SK-N-MC (cell line): ENCODE results near the gene ARNT2.

Source experiments
- DNase-seq: peaks from one replicate; pipeline ENCODE4 v3.0.0-alpha.2; 2011; ENCODE audit warnings: low read depth, low spot score
- H3K27ac ChIP-seq: fragments of 200-600 bp; sonication (generic); 2 replicates; pipeline ENCODE4 v1.5.1; 2016; ENCODE audit warnings: mixed run types
- H3K36me3 ChIP-seq: fragments of 200-600 bp; sonication (generic); 2 replicates; pipeline ENCODE4 v1.6.1; 2017; ENCODE audit warnings: antibody characterized with exemption, low read length, mixed read lengths; ENCODE audit not compliant: insufficient read depth
- H3K4me3 ChIP-seq: fragments of 200-600 bp; sonication (generic); 2 replicates; pipeline ENCODE4 v1.5.1; 2016
- H3K9ac ChIP-seq: fragments of 200-600 bp; sonication (generic); 2 replicates; pipeline ENCODE4 v1.8.0; 2017; ENCODE audit warnings: mixed run types, mixed read lengths; ENCODE audit not compliant: insufficient read length
- H3K9me3 ChIP-seq: fragments of 200-600 bp; sonication (generic); 2 replicates; pipeline ENCODE4 v1.6.1; 2017; ENCODE audit warnings: low read depth, mild to moderate bottlenecking, antibody characterized with exemption, low read length, moderate library complexity, mixed read lengths
- EZH2 ChIP-seq: fragments of 200-600 bp; sonication (generic); IDR thresholded peaks from one replicate; pipeline ENCODE4 v1.6.1; 2017; ENCODE audit warnings: antibody characterized with exemption
- FOXP2 ChIP-seq: optimal IDR thresholded peaks from 2 replicates; pipeline ENCODE3; 2011; ENCODE audit warnings: mild to moderate bottlenecking, moderate library complexity; ENCODE audit not compliant: insufficient read depth; ENCODE audit errors: extremely low read length, control extremely low read depth
- POLR2AphosphoS5 ChIP-seq: IDR thresholded peaks from 2 replicates; pipeline ENCODE4 v1.6.1; 2012; ENCODE audit warnings: mild to moderate bottlenecking, low read depth, low read length, borderline replicate concordance

ARNT2 gene

GRCh38 chr15:80512726-80513660 is 108.8 kb downstream of the ARNT2 start:
- DNase-seq: no peak

DNA sequence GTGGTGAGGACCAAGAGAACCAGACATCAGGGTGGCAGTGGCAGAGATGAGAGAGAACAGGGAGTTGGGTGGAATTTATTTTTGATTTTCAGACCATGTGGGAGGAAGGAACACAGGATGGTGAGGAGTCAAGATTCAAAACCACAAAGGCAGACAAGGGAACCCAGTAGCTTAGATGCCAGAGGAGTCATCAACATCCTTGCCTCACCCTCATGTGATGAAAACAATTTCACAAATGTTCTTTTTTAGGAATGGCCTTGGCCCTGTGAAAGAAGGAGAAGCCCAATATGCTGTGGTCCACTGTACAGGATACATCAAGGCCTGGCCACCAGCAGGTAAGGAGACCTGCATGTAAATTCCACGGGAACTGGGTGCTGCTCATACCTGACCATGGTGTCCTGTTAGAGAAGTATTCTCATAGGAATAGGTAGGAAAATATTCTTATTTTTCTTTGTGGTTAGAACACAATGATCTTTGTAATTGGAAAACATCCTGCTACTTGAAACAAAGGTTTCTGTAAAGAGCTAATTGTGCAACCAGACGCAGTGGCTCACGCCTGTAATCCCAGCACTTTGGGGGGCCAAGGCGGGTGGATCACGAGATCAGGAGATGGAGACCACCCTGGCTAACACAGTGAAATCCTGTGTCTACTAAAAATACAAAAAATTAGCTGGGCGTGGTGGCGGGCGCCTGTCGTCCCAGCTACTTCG is 110.0 kb downstream of the ARNT2 start:
- TF ChIP-seq POLR2AphosphoS5 (no peak), EZH2 (no peak), FOXP2 (no peak)
- no peak for DNase-seq
- Histone ChIP-seq H3K9me3 (no peaks in the 10 kb centered on the region), H3K27ac (no peak overlapping the region), H3K36me3 (no peaks in the 10 kb centered on the region), H3K4me3 (no peak overlapping the region), H3K9ac (no peak overlapping the region)

More at GRCh38 chr15:80512726-80513660, 108.8 kb downstream of the ARNT2 start:
- no peak for TF ChIP-seq EZH2
- TF ChIP-seq POLR2AphosphoS5: no peak
- no peak for TF ChIP-seq FOXP2
- H3K9ac ChIP-seq: no peak overlapping the region
- H3K4me3 ChIP-seq: no peak overlapping the region
- no peaks in the 10 kb centered on the region for H3K36me3 ChIP-seq
- H3K27ac ChIP-seq: no peak overlapping the region
- no peaks in the 10 kb centered on the region for H3K9me3 ChIP-seq

DNA sequence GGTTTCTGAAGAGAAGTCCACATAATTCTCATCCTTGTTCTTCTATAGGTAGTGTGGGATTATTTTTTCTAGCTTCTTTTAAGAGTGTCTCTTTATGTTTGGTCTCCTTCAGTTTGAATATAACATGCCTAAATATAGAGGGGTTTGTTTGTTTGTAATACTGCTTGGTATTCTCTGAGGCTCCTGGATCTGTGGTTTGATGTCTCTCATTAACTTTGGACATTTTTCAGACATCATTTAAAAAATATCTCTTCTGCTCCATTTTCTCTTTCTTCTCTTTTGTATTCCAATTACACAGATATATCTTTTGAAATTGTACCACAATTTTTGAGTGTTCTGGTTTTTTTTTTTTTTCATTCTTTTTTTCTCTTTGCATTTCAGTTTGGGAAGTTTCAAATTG is 113.1 kb downstream of the ARNT2 start:
- no peaks in the 10 kb centered on the region for H3K9me3 ChIP-seq
- H3K9ac ChIP-seq: no peak overlapping the region
- no peak for DNase-seq
- H3K4me3 ChIP-seq: no peak overlapping the region
- H3K27ac ChIP-seq: no peak overlapping the region
- no peaks in the 10 kb centered on the region for H3K36me3 ChIP-seq
- TF ChIP-seq FOXP2: no peak
- TF ChIP-seq EZH2: no peak
- no peak for TF ChIP-seq POLR2AphosphoS5

DNA sequence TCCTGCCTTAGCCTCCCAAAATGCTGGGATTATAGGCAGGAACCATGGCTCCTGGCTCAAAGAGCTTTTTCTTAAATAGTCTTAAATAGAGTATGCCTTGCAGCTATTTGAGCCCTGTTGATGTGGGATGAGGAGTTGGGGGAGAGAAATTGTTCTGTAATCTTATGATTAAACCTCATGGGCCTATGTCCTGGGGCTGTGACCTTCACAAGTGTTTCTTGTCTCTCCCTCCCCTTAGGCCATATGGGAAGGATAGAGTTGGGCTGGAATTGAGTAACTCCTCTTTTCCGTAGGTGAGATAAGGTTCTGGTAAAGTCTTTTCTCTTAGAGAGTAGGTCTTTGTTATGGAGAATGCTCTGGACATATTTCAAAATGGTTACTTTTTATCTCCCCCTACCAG is 114.3 kb downstream of the ARNT2 start:
- no peak for DNase-seq
- TF ChIP-seq POLR2AphosphoS5 (no peak), EZH2 (no peak), FOXP2 (no peak)
- H3K9ac ChIP-seq: no peak overlapping the region

GRCh38 chr15:80523746-80524145 is 119.6 kb downstream of the ARNT2 start:
- DNase-seq: no peak
- H3K4me3 ChIP-seq: no peak overlapping the region
- no peak overlapping the region for H3K27ac ChIP-seq
- no peak for TF ChIP-seq POLR2AphosphoS5
- TF ChIP-seq EZH2: no peak
- H3K9me3 ChIP-seq: no peaks in the 10 kb centered on the region
- H3K36me3 ChIP-seq: no peaks in the 10 kb centered on the region
- H3K9ac ChIP-seq: no peak overlapping the region

More for the DNA sequence above, 114.3 kb downstream of the ARNT2 start:
- Histone ChIP-seq H3K36me3 (no peaks in the 10 kb centered on the region), H3K27ac (no peak overlapping the region), H3K9me3 (no peaks in the 10 kb centered on the region), H3K4me3 (no peak overlapping the region)

DNA sequence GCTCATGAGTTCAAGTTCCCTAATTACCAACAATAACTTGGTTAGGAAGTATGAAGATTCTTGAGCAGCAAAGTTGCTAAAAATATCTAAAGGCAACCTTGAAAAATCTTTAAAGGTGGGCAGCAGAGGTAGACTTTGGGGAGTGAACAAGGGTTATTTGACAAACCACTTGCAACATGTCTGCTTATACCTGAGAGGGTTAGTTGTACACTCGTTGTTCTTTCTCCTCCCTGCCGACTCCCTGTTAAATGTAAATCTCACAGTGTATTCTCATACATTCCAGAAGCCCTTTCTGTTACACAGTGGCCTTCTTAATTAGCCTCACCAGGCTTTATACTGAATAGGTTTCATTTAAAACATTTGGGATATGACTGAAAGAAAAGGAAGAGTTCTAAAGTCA is 121.7 kb downstream of the ARNT2 start:
- no peaks in the 10 kb centered on the region for H3K36me3 ChIP-seq
- H3K27ac ChIP-seq: no peak overlapping the region
- no peak for TF ChIP-seq POLR2AphosphoS5
- TF ChIP-seq EZH2: no peak
- TF ChIP-seq FOXP2: no peak
- DNase-seq: no peak
- no peaks in the 10 kb centered on the region for H3K9me3 ChIP-seq
- H3K4me3 ChIP-seq: no peak overlapping the region
- H3K9ac ChIP-seq: no peak overlapping the region

- Histone ChIP-seq H3K9me3 (no peaks in the 10 kb centered on the region), H3K36me3 (no peaks in the 10 kb centered on the region), H3K9ac (no peak overlapping the region), H3K4me3 (no peak overlapping the region), H3K27ac (no peak overlapping the region)
- no peak for TF ChIP-seq EZH2
- no peak for TF ChIP-seq FOXP2
- no peak for TF ChIP-seq POLR2AphosphoS5
- DNase-seq: no peak
Measured at GRCh38 chr15:80526556-80527340, 122.6 kb downstream of the ARNT2 start.

DNA sequence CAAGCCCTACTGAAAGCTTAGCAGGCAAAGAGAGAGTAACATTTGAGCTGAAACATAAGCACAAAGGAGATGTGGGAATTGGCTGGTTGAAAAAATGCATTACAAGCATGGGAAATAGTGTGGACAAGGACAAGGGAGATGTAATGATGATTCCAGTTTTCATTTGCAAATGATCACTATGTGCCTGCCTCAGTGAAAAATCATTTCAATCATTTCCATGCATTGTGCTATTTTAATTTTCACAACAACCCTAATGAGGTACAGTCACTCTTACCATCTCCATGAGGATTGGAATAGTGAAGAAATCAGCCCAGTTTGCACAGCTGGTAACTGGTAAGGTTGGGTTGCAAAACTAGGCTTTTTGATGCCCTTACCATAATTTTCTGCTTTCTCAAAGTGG is 123.2 kb downstream of the ARNT2 start:
- Histone ChIP-seq H3K36me3 (no peaks in the 10 kb centered on the region), H3K9me3 (no peaks in the 10 kb centered on the region), H3K27ac (no peak overlapping the region), H3K9ac (no peak overlapping the region), H3K4me3 (no peak overlapping the region)
- DNase-seq: no peak
- TF ChIP-seq FOXP2 (no peak), POLR2AphosphoS5 (no peak), EZH2 (no peak)
